Mucosa of descending colon (tissue), 3 donors: ENCODE data around the gene CHAD. TPM values are rescaled to one million over a fixed set of nuclear protein-coding genes. Genes with fewer than 3 reads are reported as not detected.

Experiments
- ATAC-seq: fragments of 200-7000 bp; cut with Tn5 transposase; one replicate; pipeline ENCODE4 v1.9.1; 2020; ENCODE audit warnings: mild to moderate bottlenecking, moderate library complexity
- DNase-seq, 3 donors: peaks; one replicate each; pipeline ENCODE4 v3.0.0-alpha.2; 2020
- H3K36me3 ChIP-seq: fragments of 200-600 bp; one replicate; pipeline ENCODE4 v1.8.0; 2021; ENCODE audit warnings: low read depth, mild to moderate bottlenecking
- H3K4me1 ChIP-seq: fragments of 200-600 bp; one replicate; pipeline ENCODE4 v1.8.0; 2021; ENCODE audit warnings: low read depth, mild to moderate bottlenecking
- H3K4me3 ChIP-seq: fragments of 200-600 bp; one replicate; pipeline ENCODE4 v1.8.0; 2021; ENCODE audit warnings: mild to moderate bottlenecking
- H3K9me3 ChIP-seq: fragments of 200-600 bp; one replicate; pipeline ENCODE4 v1.8.0; 2021; ENCODE audit warnings: mild to moderate bottlenecking
- intact Hi-C, 2 donors: fragments of 100-400 bp; cut with DNase I in 1 of 2; cut with micrococcal nuclease in 1 of 2; formaldehyde crosslinking; loops; one replicate each; pipeline versions ENCODE4 v1.11.0 to v1.11.1; 2022; cut with DNase I, micrococcal nuclease
- total RNA-seq, 3 donors: library from RNA; stranded (reverse); fragmentation: NEBNext Ultra II Directional in 2 of 3; extraction: Animal tissue kit (Norgen Biotek cat#: 25700) in 2 of 3; gene quantifications; one replicate each; pipeline versions ENCODE4 v1.2.1 to v1.2.4, GENCODE V29; 2021 to 2023
- TF ChIP-seq, protein P1 (sequence below): fragments of 200-600 bp; IDR thresholded peaks from one replicate; pipeline ENCODE4 v1.8.0; 2022; ENCODE audit warnings: antibody characterized with exemption, mild to moderate bottlenecking
- donor health status: DM: no; HTN: no; CAD: no; lungs with moderate emphysema.
- donor health status: DM: no; HTN: no; CAD: no.
- donor health status: DM: no; HTN: yes; CAD: no.

Gene CHAD
- total RNA-seq, 3 donors from 2014 or later: 4.6 to 15.3 (median 5.8) TPM

DNA sequence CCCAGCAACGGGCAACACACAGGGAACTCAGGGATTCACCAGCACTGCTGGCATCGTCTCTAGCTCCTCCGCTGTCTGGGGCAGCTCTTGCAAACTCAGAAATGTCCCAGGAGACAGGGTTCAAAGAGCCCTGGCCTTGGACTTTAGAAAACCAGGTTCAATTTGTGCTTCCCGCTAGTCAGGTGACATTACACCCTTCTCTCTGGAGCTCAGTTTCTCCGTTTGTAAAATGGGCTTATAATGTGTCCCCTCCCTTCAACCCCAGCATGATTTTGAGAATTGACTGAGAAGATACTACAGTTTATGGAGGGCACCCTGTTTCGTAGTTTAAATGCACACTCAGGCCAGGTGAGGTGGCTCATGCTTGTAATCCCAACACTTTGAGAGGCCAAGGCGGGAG, 37.6 kb upstream of the CHAD start:
- no peak for ATAC-seq
- intact Hi-C loops: no loop called here
- Histone ChIP-seq H3K4me3 (no peak overlapping the region), H3K4me1 (peaks cover 3% of the 10 kb centered on the region), H3K36me3 (no peaks in the 10 kb centered on the region), H3K9me3 (no peaks in the 10 kb centered on the region)
- TF ChIP-seq, protein P1, sequence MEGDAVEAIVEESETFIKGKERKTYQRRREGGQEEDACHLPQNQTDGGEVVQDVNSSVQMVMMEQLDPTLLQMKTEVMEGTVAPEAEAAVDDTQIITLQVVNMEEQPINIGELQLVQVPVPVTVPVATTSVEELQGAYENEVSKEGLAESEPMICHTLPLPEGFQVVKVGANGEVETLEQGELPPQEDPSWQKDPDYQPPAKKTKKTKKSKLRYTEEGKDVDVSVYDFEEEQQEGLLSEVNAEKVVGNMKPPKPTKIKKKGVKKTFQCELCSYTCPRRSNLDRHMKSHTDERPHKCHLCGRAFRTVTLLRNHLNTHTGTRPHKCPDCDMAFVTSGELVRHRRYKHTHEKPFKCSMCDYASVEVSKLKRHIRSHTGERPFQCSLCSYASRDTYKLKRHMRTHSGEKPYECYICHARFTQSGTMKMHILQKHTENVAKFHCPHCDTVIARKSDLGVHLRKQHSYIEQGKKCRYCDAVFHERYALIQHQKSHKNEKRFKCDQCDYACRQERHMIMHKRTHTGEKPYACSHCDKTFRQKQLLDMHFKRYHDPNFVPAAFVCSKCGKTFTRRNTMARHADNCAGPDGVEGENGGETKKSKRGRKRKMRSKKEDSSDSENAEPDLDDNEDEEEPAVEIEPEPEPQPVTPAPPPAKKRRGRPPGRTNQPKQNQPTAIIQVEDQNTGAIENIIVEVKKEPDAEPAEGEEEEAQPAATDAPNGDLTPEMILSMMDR: no peak
- DNase-seq: peak in 1 of 3 donors; percentile 2

DNA sequence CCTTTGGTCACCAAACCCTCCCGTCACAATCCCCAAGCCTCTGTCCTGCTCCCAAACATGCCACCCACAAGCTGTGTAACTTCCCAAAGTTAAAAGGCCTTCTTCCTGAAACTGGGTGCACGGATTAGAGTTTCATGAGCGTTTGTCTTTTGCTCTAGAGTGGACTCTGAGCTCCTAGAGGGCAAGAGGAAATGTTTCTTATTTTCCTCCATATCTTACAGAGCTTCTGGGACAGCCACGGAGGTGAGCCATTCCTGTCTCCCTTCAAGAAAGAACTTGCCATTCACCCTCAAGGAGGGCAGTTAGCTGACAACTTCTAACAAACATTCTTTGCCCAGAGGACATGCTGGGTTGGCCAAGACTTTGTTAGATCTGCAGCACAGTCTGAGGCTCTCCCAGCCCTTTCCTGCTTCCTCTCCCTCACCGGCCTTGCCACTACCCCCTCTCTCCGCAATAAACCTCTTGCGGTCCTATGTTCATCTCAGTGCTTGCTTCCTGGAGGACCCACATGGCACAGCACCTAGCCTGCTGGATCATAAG, 37.0 kb upstream of the CHAD start:
- H3K9me3 ChIP-seq: no peaks in the 10 kb centered on the region
- peaks cover 3% of the 10 kb centered on the region for H3K4me1 ChIP-seq
- H3K36me3 ChIP-seq: no peaks in the 10 kb centered on the region
- DNase-seq (peak in 1 of 3 donors; percentile 18), ATAC-seq (peak; percentile 28)
- H3K4me3 ChIP-seq: no peak overlapping the region
- TF ChIP-seq, protein P1: no peak
- intact Hi-C loops: no loop called here

DNA sequence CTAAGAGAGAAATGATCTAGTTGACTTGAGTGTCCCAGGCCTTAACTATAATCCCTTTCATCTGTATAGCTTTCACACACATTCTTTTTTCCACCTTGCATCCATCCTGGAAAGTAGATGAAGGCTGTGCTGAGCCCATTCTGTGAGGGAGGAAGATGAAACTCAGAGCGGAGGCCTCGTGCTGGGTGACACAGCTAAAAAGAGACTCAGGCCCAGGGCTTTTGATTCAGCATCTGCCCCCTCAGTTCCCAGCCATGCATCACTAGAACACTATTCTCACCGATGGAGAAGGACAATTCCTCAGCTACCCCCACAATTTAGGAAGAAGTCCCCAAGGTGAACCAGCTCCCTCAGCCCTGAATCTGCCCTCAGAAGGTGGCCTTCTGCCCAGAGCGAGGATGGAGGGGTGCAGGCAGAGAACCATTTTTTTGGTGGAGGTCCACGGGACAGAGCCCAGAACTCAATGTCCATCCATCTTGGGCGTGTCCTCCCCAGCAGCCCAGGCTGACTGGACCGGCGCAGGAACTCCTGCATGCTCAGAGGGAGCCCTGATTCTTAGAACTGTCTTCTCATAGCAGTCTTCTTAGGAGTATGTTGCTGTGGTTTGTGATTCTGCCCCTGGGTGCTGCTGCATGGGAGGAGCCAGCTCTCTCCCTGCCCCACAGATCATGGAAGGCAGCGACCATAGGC, 33.8 kb upstream of the CHAD start:
- DNase-seq: peak in 1 of 3 donors; percentile 33
- Histone ChIP-seq H3K4me1 (peaks cover 8% of the 10 kb centered on the region), H3K36me3 (no peaks in the 10 kb centered on the region), H3K9me3 (no peaks in the 10 kb centered on the region), H3K4me3 (no peak overlapping the region)
- TF ChIP-seq, protein P1: no peak
- intact Hi-C loops: no loop called here
- ATAC-seq: no peak

DNA sequence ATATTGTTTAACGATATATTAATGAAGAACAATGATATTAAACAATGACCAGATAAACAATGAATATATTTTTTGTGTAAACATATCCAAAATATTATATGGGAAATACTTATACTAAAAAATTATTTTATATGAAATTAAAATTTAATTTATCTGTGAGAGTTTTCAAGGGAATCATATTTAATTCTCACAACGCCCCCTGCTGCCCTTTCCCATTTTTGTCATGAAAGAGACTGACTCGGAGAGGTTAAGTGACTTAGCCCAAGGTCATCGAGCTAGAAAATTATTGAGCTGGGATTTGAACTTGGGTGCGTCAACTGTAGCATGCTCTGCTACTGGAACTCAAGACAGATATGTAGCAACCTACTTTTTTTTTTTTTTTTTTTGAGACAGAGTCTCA, 32.4 kb upstream of the CHAD start:
- TF ChIP-seq, protein P1: no peak
- no peaks in the 10 kb centered on the region for H3K9me3 ChIP-seq
- H3K36me3 ChIP-seq: no peaks in the 10 kb centered on the region
- ATAC-seq (no peak), DNase-seq (peak in 2 of 3 donors; percentile 24 to 76)
- intact Hi-C loops: no loop called here
- no peak overlapping the region for H3K4me3 ChIP-seq
- H3K4me1 ChIP-seq: peaks cover 8% of the 10 kb centered on the region

DNA sequence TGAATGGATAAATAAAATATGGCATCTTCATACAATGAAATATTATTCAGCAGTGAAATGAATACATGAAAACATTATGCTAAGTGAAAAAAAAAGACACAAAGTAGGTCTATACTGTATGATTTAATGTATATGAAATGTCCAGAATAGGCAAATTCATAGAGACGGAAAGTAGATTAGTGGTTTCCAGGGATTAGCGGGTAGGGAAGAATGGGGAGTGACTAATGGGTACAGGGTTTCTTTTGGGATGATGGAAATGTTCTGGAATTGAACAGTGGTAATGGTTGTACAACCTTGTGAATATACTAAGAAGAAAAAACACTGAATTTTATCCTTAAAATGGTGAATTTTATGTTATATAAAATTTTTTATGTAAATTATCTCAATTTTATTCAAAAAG, 31.0 kb upstream of the CHAD start:
- H3K4me1 ChIP-seq: peaks cover 8% of the 10 kb centered on the region
- H3K36me3 ChIP-seq: no peaks in the 10 kb centered on the region
- intact Hi-C loops: no loop called here
- H3K4me3 ChIP-seq: no peak overlapping the region
- TF ChIP-seq, protein P1: no peak
- DNase-seq (no peak), ATAC-seq (no peak)
- H3K9me3 ChIP-seq: no peaks in the 10 kb centered on the region
